PFSK-1 (cell line): ENCODE measurements around the gene VIP.

Experiments
- FOXP2 ChIP-seq: optimal IDR thresholded peaks from 2 replicates; pipeline ENCODE3; 2011; ENCODE audit warnings: borderline replicate concordance, control low read depth, inconsistent platforms; ENCODE audit not compliant: insufficient read depth; ENCODE audit errors: extremely low read length, extremely low read depth
- POLR2AphosphoS5 ChIP-seq: IDR thresholded peaks from 2 replicates; pipeline ENCODE4 v1.6.1; 2012; ENCODE audit warnings: low read depth, mild to moderate bottlenecking, control low read depth, low read length, moderate library complexity
- REST ChIP-seq, 2 experiments: IDR thresholded peaks; 2 replicates each; pipeline versions ENCODE4 v1.6.1 to v1.8.0; 2011 to 2012; ENCODE audit warnings: low read depth in 2 of 2, low read length in 2 of 2, control low read depth in 1 of 2, inconsistent platforms in 1 of 2, mild to moderate bottlenecking in 1 of 2, moderate library complexity in 1 of 2; ENCODE audit not compliant: insufficient read depth in 1 of 2
- SIN3A ChIP-seq: IDR thresholded peaks from 2 replicates; pipeline ENCODE4 v1.6.1; 2012; ENCODE audit warnings: mild to moderate bottlenecking, low read length, moderate library complexity, borderline replicate concordance; ENCODE audit not compliant: insufficient read depth
- TAF1 ChIP-seq: IDR thresholded peaks from 2 replicates; pipeline ENCODE4 v1.6.1; 2012; ENCODE audit warnings: low read length, control low read depth, borderline replicate concordance; ENCODE audit not compliant: insufficient read depth

- TF ChIP-seq REST (IDR thresholded peaks at IDR 0.05; ENCODE audit: insufficient read depth in 1 of 2, low read depth in 2 of 2, low read length in 2 of 2) (no peak), TAF1 (no peak), POLR2AphosphoS5 (no peak), FOXP2 (no peak), SIN3A (no peak)
Observed at GRCh38 chr6:152745509-152746171, 5.0 kb upstream of the VIP start.
